Mucosa of descending colon (tissue), 3 donors: ENCODE data around the gene SPTY2D1. TPM values are rescaled to one million over a fixed set of nuclear protein-coding genes. Genes with fewer than 3 reads are reported as not detected.

Experiments used
- ATAC-seq: fragments of 200-7000 bp; cut with Tn5 transposase; one replicate; pipeline ENCODE4 v1.9.1; 2020; ENCODE audit warnings: mild to moderate bottlenecking, moderate library complexity
- DNase-seq, 3 donors: peaks; one replicate each; pipeline ENCODE4 v3.0.0-alpha.2; 2020
- H3K36me3 ChIP-seq: fragments of 200-600 bp; one replicate; pipeline ENCODE4 v1.8.0; 2021; ENCODE audit warnings: low read depth, mild to moderate bottlenecking
- H3K4me1 ChIP-seq: fragments of 200-600 bp; one replicate; pipeline ENCODE4 v1.8.0; 2021; ENCODE audit warnings: low read depth, mild to moderate bottlenecking
- H3K4me3 ChIP-seq: fragments of 200-600 bp; one replicate; pipeline ENCODE4 v1.8.0; 2021; ENCODE audit warnings: mild to moderate bottlenecking
- H3K9me3 ChIP-seq: fragments of 200-600 bp; one replicate; pipeline ENCODE4 v1.8.0; 2021; ENCODE audit warnings: mild to moderate bottlenecking
- intact Hi-C, 2 donors: fragments of 100-400 bp; cut with DNase I in 1 of 2; cut with micrococcal nuclease in 1 of 2; formaldehyde crosslinking; loops; one replicate each; pipeline versions ENCODE4 v1.11.0 to v1.11.1; 2022; cut with DNase I, micrococcal nuclease
- total RNA-seq, 3 donors: library from RNA; stranded (reverse); fragmentation: NEBNext Ultra II Directional in 2 of 3; extraction: Animal tissue kit (Norgen Biotek cat#: 25700) in 2 of 3; gene quantifications; one replicate each; pipeline versions ENCODE4 v1.2.1 to v1.2.4, GENCODE V29; 2021 to 2023
- TF ChIP-seq, protein P1 (sequence below): fragments of 200-600 bp; IDR thresholded peaks from one replicate; pipeline ENCODE4 v1.8.0; 2022; ENCODE audit warnings: antibody characterized with exemption, mild to moderate bottlenecking
- donor health status: DM: no; HTN: no; CAD: no; lungs with moderate emphysema.
- donor health status: DM: no; HTN: no; CAD: no.
- donor health status: DM: no; HTN: yes; CAD: no.

Gene SPTY2D1
- total RNA-seq, 3 donors from 2014 or later = 18.5 to 20.2 (median 18.6) TPM

DNA sequence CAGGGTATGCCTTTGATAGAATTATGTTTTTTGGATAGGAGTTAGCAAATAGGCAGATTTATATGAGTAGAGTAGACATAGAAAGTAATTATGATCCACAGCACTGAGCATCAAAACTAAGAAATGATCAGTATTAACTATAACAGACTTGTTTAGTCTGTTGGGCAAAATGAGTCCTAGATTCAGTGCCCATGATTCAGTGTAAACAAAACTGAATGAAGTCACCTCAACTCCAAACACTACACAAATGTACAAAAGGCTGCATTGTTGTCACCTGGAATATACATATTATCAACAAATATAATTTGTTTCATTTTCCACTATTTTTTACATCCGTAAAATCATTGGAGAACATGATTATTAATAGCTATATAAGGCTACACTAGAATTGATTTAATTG, 52.3 kb downstream of the SPTY2D1 start:
- no peaks in the 10 kb centered on the region for H3K36me3 ChIP-seq
- DNase-seq (no peak), ATAC-seq (no peak)
- H3K4me3 ChIP-seq = no peak overlapping the region
- peaks cover 4% of the 10 kb centered on the region for H3K4me1 ChIP-seq
- no peaks in the 10 kb centered on the region for H3K9me3 ChIP-seq
- TF ChIP-seq, protein P1, sequence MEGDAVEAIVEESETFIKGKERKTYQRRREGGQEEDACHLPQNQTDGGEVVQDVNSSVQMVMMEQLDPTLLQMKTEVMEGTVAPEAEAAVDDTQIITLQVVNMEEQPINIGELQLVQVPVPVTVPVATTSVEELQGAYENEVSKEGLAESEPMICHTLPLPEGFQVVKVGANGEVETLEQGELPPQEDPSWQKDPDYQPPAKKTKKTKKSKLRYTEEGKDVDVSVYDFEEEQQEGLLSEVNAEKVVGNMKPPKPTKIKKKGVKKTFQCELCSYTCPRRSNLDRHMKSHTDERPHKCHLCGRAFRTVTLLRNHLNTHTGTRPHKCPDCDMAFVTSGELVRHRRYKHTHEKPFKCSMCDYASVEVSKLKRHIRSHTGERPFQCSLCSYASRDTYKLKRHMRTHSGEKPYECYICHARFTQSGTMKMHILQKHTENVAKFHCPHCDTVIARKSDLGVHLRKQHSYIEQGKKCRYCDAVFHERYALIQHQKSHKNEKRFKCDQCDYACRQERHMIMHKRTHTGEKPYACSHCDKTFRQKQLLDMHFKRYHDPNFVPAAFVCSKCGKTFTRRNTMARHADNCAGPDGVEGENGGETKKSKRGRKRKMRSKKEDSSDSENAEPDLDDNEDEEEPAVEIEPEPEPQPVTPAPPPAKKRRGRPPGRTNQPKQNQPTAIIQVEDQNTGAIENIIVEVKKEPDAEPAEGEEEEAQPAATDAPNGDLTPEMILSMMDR = no peak
- intact Hi-C loops = no loop called here

DNA sequence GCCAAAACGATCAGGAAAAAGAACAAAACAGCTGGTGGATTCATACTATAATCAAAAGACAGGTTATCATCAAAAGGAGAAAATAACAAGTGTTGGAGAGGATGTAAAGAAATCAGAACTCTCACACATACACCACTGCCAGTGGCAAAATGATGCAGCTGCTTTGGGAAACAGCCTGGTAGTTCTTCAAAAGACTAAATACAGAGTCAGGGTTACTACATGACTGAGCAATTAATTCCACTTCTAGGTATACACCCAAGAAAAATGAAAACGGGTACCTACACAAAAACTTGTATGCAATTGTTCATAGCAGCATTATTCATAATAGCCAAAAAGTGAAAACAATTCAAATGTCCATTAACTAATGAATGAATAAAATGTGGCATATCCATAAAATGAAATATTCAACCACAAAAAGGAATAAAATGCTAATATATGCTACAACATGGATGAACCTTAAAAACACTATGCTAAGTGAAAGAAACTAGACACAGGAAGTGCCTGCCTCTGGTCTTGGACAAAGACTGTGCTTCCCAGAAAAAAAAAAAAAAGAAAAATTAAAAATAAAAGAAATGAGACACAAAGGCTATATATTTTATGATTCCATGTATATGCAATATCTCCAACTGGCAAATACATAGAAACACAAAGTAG, 53.9 kb downstream of the SPTY2D1 start:
- peaks cover 8% of the 10 kb centered on the region for H3K4me1 ChIP-seq
- ATAC-seq (no peak), DNase-seq (no peak)
- TF ChIP-seq, protein P1 = no peak
- H3K4me3 ChIP-seq = no peak overlapping the region
- intact Hi-C loops = no loop called here
- H3K36me3 ChIP-seq = no peaks in the 10 kb centered on the region
- H3K9me3 ChIP-seq = no peaks in the 10 kb centered on the region

DNA sequence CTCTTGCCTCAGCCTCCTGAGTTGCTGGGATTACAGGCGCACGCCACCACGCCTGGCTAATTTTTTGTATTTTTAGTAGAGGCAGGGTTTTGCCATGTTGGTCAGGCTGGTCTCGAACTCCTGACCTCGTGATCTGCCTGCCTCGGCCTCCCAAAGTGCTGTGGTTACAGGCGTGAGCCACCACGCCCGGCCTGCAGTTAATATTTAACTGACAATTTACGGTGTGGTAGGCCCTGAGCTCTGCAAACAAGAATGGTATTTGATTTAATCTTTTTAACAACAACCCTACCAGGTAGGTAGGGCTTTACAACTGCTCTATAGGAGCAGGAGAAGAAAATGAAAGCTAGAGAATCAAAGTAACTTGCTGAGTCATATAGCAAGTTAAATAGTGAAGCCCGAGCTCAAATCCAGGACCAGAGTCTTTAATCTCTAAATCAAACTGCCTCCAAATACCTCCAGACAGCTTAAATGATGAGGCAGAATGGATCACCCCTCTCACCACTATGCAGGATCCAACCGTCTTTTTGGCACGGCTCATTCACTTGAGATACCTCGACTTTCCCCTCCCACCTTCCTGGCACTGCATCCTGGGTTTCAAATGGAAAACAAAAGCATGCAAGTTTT, 55.1 kb downstream of the SPTY2D1 start:
- H3K4me3 ChIP-seq = no peak overlapping the region
- DNase-seq = peak; percentile 68 to 86 (median 76)

DNA sequence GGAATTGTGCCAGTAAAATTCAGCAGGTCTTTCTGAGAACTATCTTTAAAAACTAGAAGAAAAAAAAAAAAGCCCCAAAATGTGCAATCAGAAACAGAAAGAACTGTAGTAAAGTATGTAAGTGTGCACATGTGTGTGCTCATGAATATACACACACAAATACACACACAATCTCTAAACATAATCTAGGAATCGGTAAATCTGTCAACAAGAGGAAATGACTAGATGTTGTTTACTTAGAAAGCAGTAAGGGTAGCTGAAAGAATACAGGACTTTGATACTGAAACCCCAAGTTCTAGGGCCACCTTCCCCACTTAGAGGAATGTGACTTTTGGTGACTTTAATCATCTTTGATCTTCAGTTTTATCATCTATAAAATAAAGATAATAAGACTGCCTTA, 58.8 kb downstream of the SPTY2D1 start:
- no peaks in the 10 kb centered on the region for H3K36me3 ChIP-seq
- intact Hi-C loops = no loop called here
- TF ChIP-seq, protein P1 = no peak
- DNase-seq (no peak), ATAC-seq (no peak)
- H3K9me3 ChIP-seq = no peaks in the 10 kb centered on the region
- no peak overlapping the region for H3K4me3 ChIP-seq
- H3K4me1 ChIP-seq = peaks cover 8% of the 10 kb centered on the region

More for the DNA sequence above, 55.1 kb downstream of the SPTY2D1 start:
- peaks cover 8% of the 10 kb centered on the region for H3K4me1 ChIP-seq
- intact Hi-C loops = no loop called here
- no peaks in the 10 kb centered on the region for H3K9me3 ChIP-seq
- peak; percentile 98 for ATAC-seq
- no peaks in the 10 kb centered on the region for H3K36me3 ChIP-seq
- TF ChIP-seq, protein P1 = no peak

DNA sequence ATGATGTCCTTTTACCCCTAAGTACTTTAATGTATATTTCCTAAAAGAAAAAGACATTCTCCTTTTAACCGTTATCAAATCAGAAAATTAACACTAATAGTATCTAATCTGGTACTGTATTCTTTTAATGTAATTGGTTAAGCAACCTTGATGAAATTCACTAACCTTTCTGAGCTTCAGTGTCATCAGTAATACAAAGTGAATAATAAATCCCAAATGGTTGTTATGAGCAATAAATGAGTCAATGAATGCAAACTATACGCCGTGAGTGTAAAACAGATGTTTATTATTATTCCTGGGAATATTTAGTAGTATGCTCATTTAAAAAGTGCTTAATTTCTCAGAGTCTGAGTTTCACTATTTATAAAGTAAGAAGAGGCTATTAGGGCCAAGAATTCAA, 67.1 kb downstream of the SPTY2D1 start:
- Histone ChIP-seq H3K36me3 (no peaks in the 10 kb centered on the region), H3K4me3 (no peak overlapping the region), H3K9me3 (no peaks in the 10 kb centered on the region), H3K4me1 (no peaks in the 10 kb centered on the region)
- ATAC-seq (no peak), DNase-seq (no peak)
- intact Hi-C loops = no loop called here
- TF ChIP-seq, protein P1 = no peak
